Measurements from ENCODE around the gene CMTM4. TPM values are rescaled to one million over a fixed set of nuclear protein-coding genes. Genes with fewer than 3 reads are reported as not detected.

Gene CMTM4
- total RNA-seq, 1 donor from 2014 or later: 32.5 TPM

- Mint-ChIP-seq H3K4me3 (ENCODE audit: unreplicated experiment) (no peak overlapping the region), H3K27ac (ENCODE audit: unreplicated experiment) (peak overlapping the region; percentile 95), H3K36me3 (ENCODE audit: low read depth) (peaks cover 6% of the 10 kb centered on the region), H3K27me3 (ENCODE audit: low read depth) (no peaks in the 10 kb centered on the region), H3K9me3 (ENCODE audit: low read depth) (no peaks in the 10 kb centered on the region), H3K4me1 (ENCODE audit: low read depth) (peaks cover 75% of the 10 kb centered on the region)
- no peak for DNase-seq (ENCODE audit: low spot score)
- no peak for TF ChIP-seq CTCF (IDR thresholded peaks at IDR 0.05)
Observed at GRCh38 chr16:66618588-66619375, 77.8 kb downstream of the CMTM4 start.

GRCh38 chr16:66617728-66618127, 78.8 kb downstream of the CMTM4 start:
- peak overlapping the region; percentile 95 for H3K27ac Mint-ChIP-seq (ENCODE audit: unreplicated experiment)
- H3K9me3 Mint-ChIP-seq (ENCODE audit: low read depth): no peaks in the 10 kb centered on the region
- H3K4me1 Mint-ChIP-seq (ENCODE audit: low read depth): peaks cover 69% of the 10 kb centered on the region
- H3K4me3 Mint-ChIP-seq (ENCODE audit: unreplicated experiment): no peak overlapping the region
- H3K27me3 Mint-ChIP-seq (ENCODE audit: low read depth): no peaks in the 10 kb centered on the region
- H3K36me3 Mint-ChIP-seq (ENCODE audit: low read depth): peaks cover 5% of the 10 kb centered on the region
- TF ChIP-seq CTCF (IDR thresholded peaks at IDR 0.05): no peak
- DNase-seq (ENCODE audit: low spot score): no peak

- TF ChIP-seq CTCF (IDR thresholded peaks at IDR 0.05): no peak
- Mint-ChIP-seq H3K9me3 (ENCODE audit: low read depth) (no peaks in the 10 kb centered on the region), H3K4me3 (ENCODE audit: unreplicated experiment) (no peak overlapping the region), H3K27ac (ENCODE audit: unreplicated experiment) (peak overlapping the region; percentile 95), H3K4me1 (ENCODE audit: low read depth) (peaks cover 69% of the 10 kb centered on the region), H3K27me3 (ENCODE audit: low read depth) (no peaks in the 10 kb centered on the region), H3K36me3 (ENCODE audit: low read depth) (peaks cover 7% of the 10 kb centered on the region)
- DNase-seq (ENCODE audit: low spot score): no peak
Observed at GRCh38 chr16:66617010-66617434, 79.5 kb downstream of the CMTM4 start.

GRCh38 chr16:66616592-66616991, 80.0 kb downstream of the CMTM4 start:
- Mint-ChIP-seq H3K4me3 (ENCODE audit: unreplicated experiment) (no peak overlapping the region), H3K36me3 (ENCODE audit: low read depth) (peaks cover 6% of the 10 kb centered on the region), H3K27me3 (ENCODE audit: low read depth) (no peaks in the 10 kb centered on the region), H3K9me3 (ENCODE audit: low read depth) (no peaks in the 10 kb centered on the region), H3K27ac (ENCODE audit: unreplicated experiment) (peak overlapping the region; percentile 95), H3K4me1 (ENCODE audit: low read depth) (peaks cover 69% of the 10 kb centered on the region)
- TF ChIP-seq CTCF (IDR thresholded peaks at IDR 0.05): no peak
- DNase-seq (ENCODE audit: low spot score): no peak

- no peaks in the 10 kb centered on the region for H3K27me3 Mint-ChIP-seq (ENCODE audit: low read depth)
- DNase-seq (ENCODE audit: low spot score): no peak
- no peak for TF ChIP-seq CTCF (IDR thresholded peaks at IDR 0.05)
- H3K4me1 Mint-ChIP-seq (ENCODE audit: low read depth): peaks cover 69% of the 10 kb centered on the region
- H3K4me3 Mint-ChIP-seq (ENCODE audit: unreplicated experiment): no peak overlapping the region
- peak overlapping the region; percentile 22 for H3K27ac Mint-ChIP-seq (ENCODE audit: unreplicated experiment)
- peaks cover 6% of the 10 kb centered on the region for H3K36me3 Mint-ChIP-seq (ENCODE audit: low read depth)
- no peaks in the 10 kb centered on the region for H3K9me3 Mint-ChIP-seq (ENCODE audit: low read depth)
Observed at GRCh38 chr16:66616169-66616568, 80.4 kb downstream of the CMTM4 start.

Measured in chondrocyte (in vitro differentiated cells).